H1 (cell line): ENCODE measurements around the gene RIMBP2. TPM values are rescaled to one million over a fixed set of nuclear protein-coding genes. Genes with fewer than 3 reads are reported as not detected.

Experiments
- E2F6 ChIP-seq: IDR thresholded peaks from 2 replicates; pipeline ENCODE4 v1.6.1; 2012; ENCODE audit warnings: inconsistent platforms
- MAFK ChIP-seq: IDR thresholded peaks from 2 replicates; pipeline ENCODE4 v1.6.1; 2012; ENCODE audit warnings: low read depth, mild to moderate bottlenecking, improper control_type of control experiment, low read length
- RBBP5 ChIP-seq: IDR thresholded peaks from 2 replicates; pipeline ENCODE4 v1.7.1; 2012; ENCODE audit warnings: low read depth, mild to moderate bottlenecking, inconsistent platforms, low read length, moderate library complexity, borderline replicate concordance
- SIRT6 ChIP-seq: IDR thresholded peaks from one replicate; pipeline ENCODE4 v1.7.1; 2012; ENCODE audit warnings: low read length, inconsistent platforms
- polyA plus RNA-seq, 7 experiments: library from polyadenylated mRNA; depleted of rRNA in 3 of 7; stranded (reverse) in 5 of 7; unstranded in 2 of 7; fragments of >200 nt in 5 of 7; fragments of 200-250 nt in 2 of 7; gene quantifications; 1 replicate in 5 of 7; 2 replicates in 1 of 7; 4 replicates in 1 of 7; pipeline versions ENCODE4 v1.2.1 to v1.2.3, GENCODE V29; 2011 to 2013; ENCODE audit warnings: missing spikeins in 2 of 7, mixed read lengths in 2 of 7
- total RNA-seq: library from RNA; stranded (reverse); fragmentation: NEBNext Ultra II Directional; extraction: Animal tissue kit (Norgen Biotek cat#: 25700); gene quantifications from 2 replicates; pipeline ENCODE4 v1.2.1, GENCODE V29; 2021

The RIMBP2 gene
- total and polyA plus RNA-seq, 2 of the 8 experiments (the other 6 are each of a cell fraction or from before 2014, with no cell fraction given): 0.18 to 0.65 TPM

DNA sequence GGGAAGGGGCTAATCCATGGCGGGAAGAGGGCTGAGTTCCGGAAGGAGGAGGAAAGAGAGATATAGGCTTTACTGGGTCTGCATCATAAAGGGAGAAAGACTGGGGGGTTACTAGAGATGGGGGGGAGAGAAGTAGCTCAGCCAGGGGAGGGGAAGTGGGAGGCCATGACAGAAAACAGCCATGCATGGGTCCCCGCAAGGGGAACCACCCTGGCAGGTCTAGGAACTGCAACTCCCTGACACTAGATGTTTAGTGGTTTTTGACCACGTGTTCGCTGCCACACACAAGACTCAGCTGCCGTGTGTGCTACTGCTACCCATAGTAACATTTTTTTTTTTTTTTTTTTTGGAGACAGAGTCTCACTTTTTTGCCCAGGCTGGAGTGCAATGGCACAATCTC lies 145.0 kb downstream of the RIMBP2 start (continued):
- TF ChIP-seq E2F6 (no peak), RBBP5 (no peak), MAFK (no peak), SIRT6 (no peak)
